ENCODE results near the gene CFAP126.

GRCh38 chr1:161408429-161409052 is 40.9 kb upstream of the CFAP126 start:
- TF ChIP-seq CTCF (IDR thresholded peaks at IDR 0.05), result no peak
- TF ChIP-seq POLR2AphosphoS5 (IDR thresholded peaks at IDR 0.05), result no peak

Data from breast epithelium (tissue), 3 donors.